Right cardiac atrium (tissue), 5 donors: Measurements from ENCODE around the gene NOL7. TPM values are rescaled to one million over a fixed set of nuclear protein-coding genes. Genes with fewer than 3 reads are reported as not detected.

Source experiments
- ATAC-seq, 2 donors: fragments of 200-7000 bp; cut with Tn5 transposase; one replicate each; pipeline versions ENCODE4 v1.8.0 to v1.9.1; 2020; ENCODE audit warnings: moderate library complexity in 2 of 2, mild to moderate bottlenecking in 1 of 2
- DNase-seq, 3 donors: peaks; one replicate each; pipeline ENCODE4 v3.0.0-alpha.2; 2020
- H3K27ac ChIP-seq: one replicate; pipeline ENCODE4 v1.5.1; 2013; ENCODE audit warnings: mild to moderate bottlenecking, low read length, control low read depth, moderate library complexity
- H3K27me3 ChIP-seq: one replicate; pipeline ENCODE4 v1.6.1; 2013; ENCODE audit not compliant: control insufficient read depth, insufficient read depth
- H3K4me1 ChIP-seq: one replicate; pipeline ENCODE4 v1.6.1; 2013; ENCODE audit warnings: low read length; ENCODE audit not compliant: control insufficient read depth, insufficient read depth
- H3K4me3 ChIP-seq: one replicate; pipeline ENCODE4 v1.5.1; 2013; ENCODE audit warnings: low read length, control low read depth
- H3K9me3 ChIP-seq: one replicate; pipeline ENCODE4 v1.6.1; 2013; ENCODE audit warnings: low read length; ENCODE audit not compliant: control insufficient read depth
- WGBS: extraction: QIAGEN DNeasy Blood & Tissue Kit; methylation state at CpG from one replicate; pipeline ENCODE4 v1.1.7; 2013; 5-methylcytosine and 5-hydroxymethylcytosine counted together
- intact Hi-C, 4 donors: fragments of 100-400 bp; cut with DNase I; formaldehyde crosslinking; loops; one replicate each; pipeline versions ENCODE4 v1.11.0 to v1.14.0; 2022 to 2023
- polyA plus RNA-seq: library from polyadenylated mRNA; stranded (reverse); fragments of 200-250 nt; gene quantifications from one replicate; pipeline ENCODE4 v1.2.3, GENCODE V29; 2013
- total RNA-seq, 4 donors: library from RNA; stranded (reverse); fragmentation: NEBNext Ultra II Directional; extraction: Animal tissue kit (Norgen Biotek cat#: 25700); gene quantifications; one replicate each; pipeline ENCODE4 v1.2.1, GENCODE V29; 2021
- donor health status: healthy with polysubstance abuse.
- donor health status: DM: no; HTN: yes; CAD: no.
- donor health status: DM: no; HTN: no; CAD: no.
- donor health status: DM: no; HTN: yes; CAD: no; lungs with severe emphysema.
- donor health status: DM: yes; HTN: yes; CAD: no.

The NOL7 gene
- total and polyA plus RNA-seq, 5 donors, result 44.7 to 65.2 (median 52.8) TPM

DNA sequence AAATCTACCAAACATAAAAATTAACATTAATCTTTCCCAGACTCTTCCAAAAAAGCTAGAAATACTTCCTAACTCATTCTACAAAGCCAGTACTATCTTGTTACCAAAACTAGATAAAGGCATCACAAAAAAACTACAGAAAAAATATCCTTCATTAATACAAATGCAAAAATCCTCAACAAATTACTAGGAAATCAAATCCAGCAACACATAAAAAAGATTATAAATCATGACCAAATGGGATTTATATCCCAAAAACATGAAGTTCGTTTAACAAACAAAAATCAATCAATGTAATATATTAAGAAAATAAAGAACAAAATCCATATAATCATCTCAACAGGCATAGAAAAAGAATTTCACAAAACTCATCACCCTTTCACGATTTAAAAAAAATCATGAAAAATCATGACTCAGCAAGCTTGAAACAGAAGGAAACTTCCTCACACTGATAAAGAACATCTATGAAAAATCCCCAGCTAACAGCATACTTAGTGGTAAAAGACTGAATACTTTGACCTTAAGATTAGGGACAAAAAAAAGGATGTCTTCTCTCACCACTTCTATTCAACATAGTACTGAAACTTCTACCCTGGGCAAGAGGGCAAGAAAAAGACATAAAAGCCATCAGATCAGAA is 53.3 kb downstream of the NOL7 start:
- H3K9me3 ChIP-seq, result no peaks in the 10 kb centered on the region
- H3K27me3 ChIP-seq, result no peaks in the 10 kb centered on the region
- 68% methylated on average over 2 of the region's 2 CpGs for WGBS
- ATAC-seq, result no peak
- H3K4me1 ChIP-seq, result no peaks in the 10 kb centered on the region
- DNase-seq, result no peak
- no peak overlapping the region for H3K4me3 ChIP-seq
- intact Hi-C loops, result no loop called here
- no peak overlapping the region for H3K27ac ChIP-seq

DNA sequence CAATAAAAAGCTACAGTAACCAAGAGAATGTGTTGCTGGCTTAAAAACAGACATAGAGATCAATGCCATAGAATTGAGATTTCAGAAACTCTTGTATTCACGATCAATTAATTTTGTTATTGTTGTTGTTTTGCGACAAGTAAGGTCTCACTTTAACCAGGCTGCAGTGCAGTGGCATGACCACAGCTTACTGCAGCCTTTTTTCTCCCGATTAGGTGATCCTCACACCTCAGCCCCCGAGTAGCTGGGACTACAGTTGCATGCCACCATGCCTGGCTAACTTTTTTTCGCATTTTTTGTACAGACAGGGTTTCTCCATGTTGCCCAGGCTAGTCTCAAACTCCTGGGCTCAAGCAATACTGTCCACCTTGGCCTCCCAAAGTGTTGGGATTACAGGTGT is 54.3 kb downstream of the NOL7 start:
- Histone ChIP-seq H3K4me1 (no peaks in the 10 kb centered on the region), H3K9me3 (no peaks in the 10 kb centered on the region), H3K27ac (no peak overlapping the region), H3K4me3 (no peak overlapping the region), H3K27me3 (no peaks in the 10 kb centered on the region)
- DNase-seq, result no peak
- intact Hi-C loops, result no loop called here
- WGBS, result 90% methylated on average over 5 of the region's 5 CpGs
- ATAC-seq, result no peak

Other genes with a start within 250 kb of the NOL7 start
- gene GFOD1, start 127.7 kb upstream of the NOL7 start, total RNA-seq, result 10 to 100 TPM; 51.0 to 81.7 (median 54.7) TPM
- 30.3 TPM for gene GFOD1, start 127.7 kb upstream of the NOL7 start, polyA plus RNA-seq
- 10 to 100 TPM; 25.5 to 39.4 (median 33.9) TPM for gene SIRT5, start 40.7 kb upstream of the NOL7 start, total RNA-seq
- gene SIRT5, start 40.7 kb upstream of the NOL7 start, polyA plus RNA-seq, result 21.5 TPM
- 10 to 100 TPM; 31.1 to 35.4 (median 33.0) TPM for gene RANBP9, start 96.5 kb downstream of the NOL7 start, total RNA-seq
- gene RANBP9, start 96.5 kb downstream of the NOL7 start, polyA plus RNA-seq, result 19.0 TPM
- gene MCUR1, start 199.2 kb downstream of the NOL7 start, total RNA-seq, result 10 to 100 TPM; 21.6 to 26.1 (median 25.0) TPM
- gene MCUR1, start 199.2 kb downstream of the NOL7 start, polyA plus RNA-seq, result 20.7 TPM